Mesendoderm (in vitro differentiated cells): ENCODE data around the gene MBD6.

Experiments used
- DNase-seq: peaks from one replicate; pipeline ENCODE4 v3.0.0; 2013
- H2AK5ac ChIP-seq: 2 replicates; pipeline ENCODE4 v1.6.1; 2013; ENCODE audit warnings: low read length, inconsistent platforms
- H2BK120ac ChIP-seq: 2 replicates; pipeline ENCODE4 v1.6.1; 2013; ENCODE audit warnings: low read depth, mild to moderate bottlenecking, low read length, moderate library complexity, mixed read lengths
- H2BK15ac ChIP-seq: replicated peaks from 2 replicates; pipeline ENCODE4 v1.6.1; 2013; ENCODE audit warnings: low read depth, mild to moderate bottlenecking, moderate library complexity
- H2BK5ac ChIP-seq: 2 replicates; pipeline ENCODE4 v1.6.1; 2013; ENCODE audit warnings: low read length, inconsistent platforms
- H3K18ac ChIP-seq: 2 replicates; pipeline ENCODE4 v1.6.1; 2013; ENCODE audit warnings: mild to moderate bottlenecking, low read length, mixed read lengths
- H3K23ac ChIP-seq: one replicate; pipeline ENCODE4 v1.6.1; 2013; ENCODE audit warnings: low read length
- H3K27ac ChIP-seq: 2 replicates; pipeline ENCODE4 v1.5.1; 2013; ENCODE audit warnings: low read depth, mild to moderate bottlenecking, inconsistent platforms, low read length, moderate library complexity
- H3K27me3 ChIP-seq: 2 replicates; pipeline ENCODE4 v1.6.1; 2013; ENCODE audit warnings: low read length, control low read depth, mild to moderate bottlenecking, inconsistent platforms; ENCODE audit not compliant: insufficient read depth, poor library complexity
- H3K36me3 ChIP-seq: 2 replicates; pipeline ENCODE4 v1.6.1; 2013; ENCODE audit warnings: low read length, inconsistent platforms; ENCODE audit not compliant: control insufficient read depth, insufficient read depth
- H3K4ac ChIP-seq: one replicate; pipeline ENCODE4 v1.6.1; 2013; ENCODE audit warnings: low read depth, mild to moderate bottlenecking, low read length, moderate library complexity
- H3K4me1 ChIP-seq: 2 replicates; pipeline ENCODE4 v1.6.1; 2013; ENCODE audit warnings: low read depth, low read length, inconsistent platforms; ENCODE audit not compliant: control insufficient read depth
- H3K4me2 ChIP-seq: 2 replicates; pipeline ENCODE4 v1.6.1; 2013; ENCODE audit warnings: low read length
- H3K4me3 ChIP-seq: 2 replicates; pipeline ENCODE4 v1.5.1; 2013; ENCODE audit warnings: mild to moderate bottlenecking, low read length
- H3K56ac ChIP-seq: one replicate; pipeline ENCODE4 v1.6.1; 2013; ENCODE audit warnings: low read length
- H3K79me1 ChIP-seq: 2 replicates; pipeline ENCODE4 v1.6.1; 2013; ENCODE audit warnings: low read length, inconsistent platforms
- H3K79me2 ChIP-seq: 2 replicates; pipeline ENCODE4 v1.6.1; 2013; ENCODE audit warnings: mild to moderate bottlenecking, low read length; ENCODE audit not compliant: control insufficient read depth, insufficient read depth
- H3K9ac ChIP-seq: 2 replicates; pipeline ENCODE4 v1.6.1; 2013; ENCODE audit warnings: low read length, inconsistent platforms
- H4K5ac ChIP-seq: one replicate; pipeline ENCODE4 v1.6.1; 2013; ENCODE audit warnings: low read length
- H4K8ac ChIP-seq: one replicate; pipeline ENCODE4 v1.6.1; 2013; ENCODE audit warnings: low read depth, mild to moderate bottlenecking, control low read depth, low read length, moderate library complexity
- WGBS: extraction: QIAGEN DNeasy Blood & Tissue Kit; methylation state at CpG from one replicate; pipeline ENCODE4 v1.1.7; 2013; ENCODE audit warnings: low lambda C conversion rate, missing lambda C conversion rate; ENCODE audit not compliant: insufficient coverage; ENCODE audit errors: extremely low coverage; 5-methylcytosine and 5-hydroxymethylcytosine counted together

MBD6 gene

GRCh38 chr12:57543581-57543980 is 21.0 kb downstream of the MBD6 start:
- no peak for DNase-seq
- Histone ChIP-seq H3K18ac (no peak overlapping the region), H2BK120ac (no peak overlapping the region), H3K9ac (no peak overlapping the region), H2AK5ac (no peak overlapping the region), H3K79me2 (peaks cover 12% of the 10 kb centered on the region), H2BK15ac (no peak overlapping the region), H3K4ac (no peak overlapping the region), H3K36me3 (peaks cover 4% of the 10 kb centered on the region), H3K4me2 (no peak overlapping the region), H4K8ac (no peak overlapping the region), H2BK5ac (no peak overlapping the region), H3K4me3 (no peak overlapping the region), H3K23ac (no peak overlapping the region), H3K4me1 (peaks cover 8% of the 10 kb centered on the region), H3K27ac (no peak overlapping the region), H4K5ac (no peak overlapping the region), H3K79me1 (peaks cover 15% of the 10 kb centered on the region), H3K27me3 (no peaks in the 10 kb centered on the region), H3K56ac (no peak overlapping the region)
- WGBS, result no CpG with 5 or more reads among the region's 2 CpGs

GRCh38 chr12:57545809-57546437 is 23.3 kb downstream of the MBD6 start:
- Histone ChIP-seq H4K5ac (no peak overlapping the region), H4K8ac (no peak overlapping the region), H3K4me3 (peak overlapping the region; percentile 80), H3K4ac (no peak overlapping the region), H2BK15ac (no peak overlapping the region), H3K79me2 (peaks cover 12% of the 10 kb centered on the region), H3K4me1 (peaks cover 8% of the 10 kb centered on the region), H3K18ac (no peak overlapping the region), H2BK5ac (no peak overlapping the region), H2BK120ac (no peak overlapping the region), H3K56ac (peak overlapping the region; percentile 91), H3K23ac (peak overlapping the region; percentile 100), H3K4me2 (peak overlapping the region; percentile 96), H2AK5ac (peak overlapping the region; percentile 81), H3K9ac (peak overlapping the region; percentile 91), H3K36me3 (peaks cover 2% of the 10 kb centered on the region), H3K27ac (no peak overlapping the region), H3K79me1 (peaks cover 15% of the 10 kb centered on the region), H3K27me3 (peaks cover 2% of the 10 kb centered on the region)
- no CpG with 5 or more reads among the region's 15 CpGs for WGBS
- DNase-seq, result peak; percentile 67

GRCh38 chr12:57546438-57547287 is 24.0 kb downstream of the MBD6 start, which contains the start of gene DCTN2:
Gene DCTN2, minus strand, starts transcription at chr12:57547192. Its CDS starts 129 bp downstream, at chr12:57547063.
- Histone ChIP-seq H2BK120ac (no peak within 1 kb of the TSS), H4K8ac (no peak within 1 kb of the TSS), H3K56ac (peak within 1 kb of the TSS; percentile 91), H3K79me2 (peaks cover 12% of the 10 kb centered on the region), H2BK5ac (no peak within 1 kb of the TSS), H3K27ac (no peak within 1 kb of the TSS), H3K4me2 (peak within 1 kb of the TSS; percentile 96), H3K18ac (peak within 1 kb of the TSS; percentile 22), H3K36me3 (no peaks in the 10 kb centered on the region), H3K4me1 (peaks cover 8% of the 10 kb centered on the region), H4K5ac (no peak within 1 kb of the TSS), H3K23ac (peak within 1 kb of the TSS; percentile 100), H3K79me1 (peaks cover 15% of the 10 kb centered on the region), H3K27me3 (peaks cover 2% of the 10 kb centered on the region), H3K4ac (peak within 1 kb of the TSS; percentile 85), H2BK15ac (no peak within 1 kb of the TSS), H3K4me3 (peak within 1 kb of the TSS; percentile 80), H2AK5ac (peak within 1 kb of the TSS; percentile 81), H3K9ac (peak within 1 kb of the TSS; percentile 91)
- WGBS, result no CpG with 5 or more reads among the region's 56 CpGs
- DNase-seq, result peak; percentile 99

- Histone ChIP-seq H4K5ac (no peak overlapping the region), H3K27ac (no peak overlapping the region), H3K9ac (no peak overlapping the region), H3K79me1 (peaks cover 15% of the 10 kb centered on the region), H3K56ac (no peak overlapping the region), H3K4me3 (no peak overlapping the region), H3K18ac (no peak overlapping the region), H3K27me3 (peaks cover 2% of the 10 kb centered on the region), H4K8ac (no peak overlapping the region), H2BK5ac (no peak overlapping the region), H3K4ac (no peak overlapping the region), H3K4me2 (no peak overlapping the region), H3K79me2 (peaks cover 12% of the 10 kb centered on the region), H2BK120ac (no peak overlapping the region), H2AK5ac (no peak overlapping the region), H3K36me3 (no peaks in the 10 kb centered on the region), H3K4me1 (peaks cover 8% of the 10 kb centered on the region), H2BK15ac (no peak overlapping the region), H3K23ac (no peak overlapping the region)
- no CpG with 5 or more reads among the region's 9 CpGs for WGBS
- no peak for DNase-seq
Measured at GRCh38 chr12:57547288-57548012, 24.8 kb downstream of the MBD6 start.

GRCh38 chr12:57548013-57548315 is 25.3 kb downstream of the MBD6 start:
- no peak overlapping the region for H3K9ac ChIP-seq
- H4K5ac ChIP-seq, result no peak overlapping the region
- H3K79me2 ChIP-seq, result peaks cover 12% of the 10 kb centered on the region
- H3K36me3 ChIP-seq, result no peaks in the 10 kb centered on the region
- WGBS, result 100% methylated on average over 2 of the region's 2 CpGs
- H4K8ac ChIP-seq, result no peak overlapping the region
- no peak overlapping the region for H2BK5ac ChIP-seq
- H3K56ac ChIP-seq, result no peak overlapping the region
- peaks cover 2% of the 10 kb centered on the region for H3K27me3 ChIP-seq
- no peak overlapping the region for H3K4ac ChIP-seq
- no peak for DNase-seq
- no peak overlapping the region for H2BK120ac ChIP-seq
- no peak overlapping the region for H2AK5ac ChIP-seq
- no peak overlapping the region for H3K4me2 ChIP-seq
- H2BK15ac ChIP-seq, result no peak overlapping the region
- H3K23ac ChIP-seq, result no peak overlapping the region
- peaks cover 8% of the 10 kb centered on the region for H3K4me1 ChIP-seq
- peaks cover 15% of the 10 kb centered on the region for H3K79me1 ChIP-seq
- H3K18ac ChIP-seq, result no peak overlapping the region
- H3K27ac ChIP-seq, result no peak overlapping the region
- no peak overlapping the region for H3K4me3 ChIP-seq
